ENCODE data around the gene RGP1.

RGP1 gene

GRCh38 chr9:35757226-35757891 is 8.3 kb downstream of the RGP1 start:
- H3K27ac ChIP-seq (ENCODE audit: low read length) = peak overlapping the region; percentile 69; the same call in 1 of the 2 replicates

GRCh38 chr9:35757892-35758275 is 8.8 kb downstream of the RGP1 start:
- no peak overlapping the region for H2AFZ ChIP-seq (ENCODE audit: low read length)
- no peaks in the 10 kb centered on the region for H4K20me1 ChIP-seq (ENCODE audit: insufficient read depth, low read length)
- no peak overlapping the region for H3K27ac ChIP-seq (ENCODE audit: low read length)
- no peaks in the 10 kb centered on the region for H3K27me3 ChIP-seq (replicated peaks; ENCODE audit: insufficient read depth, low read length)
- H3K9me3 ChIP-seq (replicated peaks; ENCODE audit: insufficient read depth, low read length) = no peaks in the 10 kb centered on the region
- H3K79me2 ChIP-seq (ENCODE audit: low read length) = peaks cover 55% of the 10 kb centered on the region
- no peaks in the 10 kb centered on the region for H3K36me3 ChIP-seq (replicated peaks; ENCODE audit: insufficient read depth, low read length)
- DNase-seq = no peak
- H3F3A ChIP-seq (ENCODE audit: insufficient read depth, low read length) = peaks cover 13% of the 10 kb centered on the region; the same call in 1 of the 2 replicates
- peak overlapping the region; percentile 86; the same call in 1 of the 2 replicates for H3K4me2 ChIP-seq (ENCODE audit: low read depth, low read length)
- no peak for TF ChIP-seq EZH2 (optimal IDR thresholded peaks at IDR 0.05; ENCODE audit: low read depth, low read length)
- TF ChIP-seq EZH2phosphoT487 (IDR thresholded peaks at IDR 0.05; ENCODE audit: low read length) = no peak
- no peak for TF ChIP-seq CTCF (IDR thresholded peaks at IDR 0.05; ENCODE audit: low read length)
- H3K9ac ChIP-seq (ENCODE audit: low read length) = peak overlapping the region; percentile 87; the same call in 1 of the 2 replicates
- H3K4me3 ChIP-seq (ENCODE audit: low read length) = peak overlapping the region; percentile 94
- H3K9me2 ChIP-seq (replicated peaks; ENCODE audit: insufficient read depth, low read length) = no peaks in the 10 kb centered on the region
- peaks cover 20% of the 10 kb centered on the region for H3K4me1 ChIP-seq (ENCODE audit: low read length)

More at GRCh38 chr9:35757226-35757891, 8.3 kb downstream of the RGP1 start:
- no peaks in the 10 kb centered on the region for H3K27me3 ChIP-seq (replicated peaks; ENCODE audit: insufficient read depth, low read length)
- H3K4me1 ChIP-seq (ENCODE audit: low read length) = peaks cover 20% of the 10 kb centered on the region
- no peaks in the 10 kb centered on the region for H3K9me2 ChIP-seq (replicated peaks; ENCODE audit: insufficient read depth, low read length)
- H3K4me2 ChIP-seq (ENCODE audit: low read depth, low read length) = peak overlapping the region; percentile 86
- no peak for DNase-seq
- no peaks in the 10 kb centered on the region for H4K20me1 ChIP-seq (ENCODE audit: insufficient read depth, low read length)
- no peak for TF ChIP-seq EZH2 (optimal IDR thresholded peaks at IDR 0.05; ENCODE audit: low read depth, low read length)
- no peak for TF ChIP-seq CTCF (IDR thresholded peaks at IDR 0.05; ENCODE audit: low read length)
- TF ChIP-seq EZH2phosphoT487 (IDR thresholded peaks at IDR 0.05; ENCODE audit: low read length) = no peak
- H2AFZ ChIP-seq (ENCODE audit: low read length) = peak overlapping the region; percentile 89
- H3K4me3 ChIP-seq (ENCODE audit: low read length) = peak overlapping the region; percentile 94
- peaks cover 51% of the 10 kb centered on the region for H3K79me2 ChIP-seq (ENCODE audit: low read length)
- H3K36me3 ChIP-seq (replicated peaks; ENCODE audit: insufficient read depth, low read length) = no peaks in the 10 kb centered on the region
- peaks cover 13% of the 10 kb centered on the region; the same call in 1 of the 2 replicates for H3F3A ChIP-seq (ENCODE audit: insufficient read depth, low read length)
- H3K9ac ChIP-seq (ENCODE audit: low read length) = peak overlapping the region; percentile 87
- H3K9me3 ChIP-seq (replicated peaks; ENCODE audit: insufficient read depth, low read length) = no peaks in the 10 kb centered on the region

GRCh38 chr9:35758475-35759050 is 9.5 kb downstream of the RGP1 start:
- H3K27me3 ChIP-seq (replicated peaks; ENCODE audit: insufficient read depth, low read length) = no peaks in the 10 kb centered on the region
- H3K79me2 ChIP-seq (ENCODE audit: low read length) = peaks cover 55% of the 10 kb centered on the region
- no peak overlapping the region for H3K27ac ChIP-seq (ENCODE audit: low read length)
- H3K9ac ChIP-seq (ENCODE audit: low read length) = no peak overlapping the region
- H3K4me2 ChIP-seq (ENCODE audit: low read depth, low read length) = 0 out of 2 replicates have a peak overlapping the region, but pooled peaks have one; percentile 86
- TF ChIP-seq EZH2 (optimal IDR thresholded peaks at IDR 0.05; ENCODE audit: low read depth, low read length) (no peak), EZH2phosphoT487 (IDR thresholded peaks at IDR 0.05; ENCODE audit: low read length) (no peak), CTCF (IDR thresholded peaks at IDR 0.05; ENCODE audit: low read length) (no peak)
- no peaks in the 10 kb centered on the region for H3K9me3 ChIP-seq (replicated peaks; ENCODE audit: insufficient read depth, low read length)
- H4K20me1 ChIP-seq (ENCODE audit: insufficient read depth, low read length) = no peaks in the 10 kb centered on the region
- H3K9me2 ChIP-seq (replicated peaks; ENCODE audit: insufficient read depth, low read length) = no peaks in the 10 kb centered on the region
- H3K36me3 ChIP-seq (replicated peaks; ENCODE audit: insufficient read depth, low read length) = no peaks in the 10 kb centered on the region
- H3K4me1 ChIP-seq (ENCODE audit: low read length) = peaks cover 20% of the 10 kb centered on the region
- DNase-seq = no peak
- no peak overlapping the region for H3K4me3 ChIP-seq (ENCODE audit: low read length)
- no peak overlapping the region for H2AFZ ChIP-seq (ENCODE audit: low read length)
- H3F3A ChIP-seq (ENCODE audit: insufficient read depth, low read length) = peaks cover 13% of the 10 kb centered on the region; the same call in 1 of the 2 replicates
